Tongue (tissue), 3 donors: ENCODE results near the gene FAM162A. TPM values are rescaled to one million over a fixed set of nuclear protein-coding genes. Genes with fewer than 3 reads are reported as not detected.
"Not testable (repeated sequence)": the region's sequence is repeated elsewhere in the genome, so short reads cannot be mapped to it uniquely, and the experiment has no call there.

Source experiments
- DNase-seq: peaks from one replicate; pipeline ENCODE4 v3.0.0-alpha.2; 2015
- small RNA-seq: library from RNA; depleted of rRNA; stranded (forward); fragments of <200 nt; gene quantifications from one replicate; pipeline ENCODE3, GENCODE V24; 2014; ENCODE audit warnings: low replicate concordance
- total RNA-seq: library from RNA; depleted of rRNA; stranded (reverse); fragments of >200 nt; gene quantifications from one replicate; pipeline ENCODE4 v1.2.3, GENCODE V29; 2014

Gene FAM162A
- total RNA-seq, 1 donor from 2014 or later: 19.1 TPM

GRCh38 chr3:122421101-122421500 is 37.1 kb downstream of the FAM162A start:
- no peak for DNase-seq

DNA sequence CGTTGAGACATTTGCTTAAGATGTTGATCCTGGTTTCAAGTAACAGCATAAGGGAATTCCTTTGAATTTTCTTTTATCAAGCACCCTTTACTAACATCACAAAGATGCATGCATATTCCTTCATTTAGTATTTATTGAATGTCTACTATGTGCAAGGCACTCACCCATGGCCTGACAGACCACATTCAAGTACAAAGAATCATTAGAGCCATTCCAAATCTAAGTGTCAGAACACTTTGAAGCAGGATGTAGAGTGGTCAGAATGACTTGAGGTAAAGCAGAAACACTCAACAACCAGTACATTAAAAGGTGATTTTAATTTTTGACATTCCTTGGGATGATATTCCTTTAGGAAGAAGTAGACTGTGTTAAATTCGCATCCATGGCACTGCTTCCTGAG is 37.9 kb downstream of the FAM162A start:
- DNase-seq: no peak

DNA sequence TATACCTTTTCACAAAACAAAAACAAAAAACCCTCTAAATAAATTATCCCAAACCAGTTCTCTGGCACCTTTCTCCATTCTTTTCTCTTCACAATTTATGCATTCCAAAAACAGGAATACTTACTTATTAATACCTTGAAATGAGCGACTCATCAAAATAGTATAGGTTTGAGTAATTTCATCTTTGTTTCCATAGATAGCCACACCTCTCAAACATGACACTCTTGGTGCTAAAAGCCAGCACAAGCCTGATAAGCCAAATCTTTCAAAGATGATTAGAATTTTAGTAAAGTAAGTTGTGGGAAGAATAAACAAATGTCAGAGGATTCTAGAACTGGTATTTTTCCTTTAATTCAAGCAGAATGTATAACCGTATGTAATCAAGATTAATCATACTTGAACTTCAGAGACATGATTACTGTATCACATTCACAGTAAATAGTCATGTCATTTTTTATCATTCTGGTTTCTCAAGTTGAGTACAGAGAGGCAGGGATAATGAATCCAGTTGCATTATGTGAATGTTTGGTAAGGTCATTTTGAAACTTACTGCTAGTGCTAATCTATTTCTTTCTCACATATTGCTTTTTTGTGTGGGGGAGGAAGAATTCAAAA is 44.0 kb downstream of the FAM162A start:
- no peak for DNase-seq

GRCh38 chr3:122430371-122430770 is 46.4 kb downstream of the FAM162A start:
- no peak for DNase-seq

- no peak for DNase-seq
These were observed 52.0 kb downstream of the FAM162A start for GRCh38 chr3:122435950-122436349.

- DNase-seq: no peak
These were observed 59.1 kb downstream of the FAM162A start for GRCh38 chr3:122443090-122443489.

DNA sequence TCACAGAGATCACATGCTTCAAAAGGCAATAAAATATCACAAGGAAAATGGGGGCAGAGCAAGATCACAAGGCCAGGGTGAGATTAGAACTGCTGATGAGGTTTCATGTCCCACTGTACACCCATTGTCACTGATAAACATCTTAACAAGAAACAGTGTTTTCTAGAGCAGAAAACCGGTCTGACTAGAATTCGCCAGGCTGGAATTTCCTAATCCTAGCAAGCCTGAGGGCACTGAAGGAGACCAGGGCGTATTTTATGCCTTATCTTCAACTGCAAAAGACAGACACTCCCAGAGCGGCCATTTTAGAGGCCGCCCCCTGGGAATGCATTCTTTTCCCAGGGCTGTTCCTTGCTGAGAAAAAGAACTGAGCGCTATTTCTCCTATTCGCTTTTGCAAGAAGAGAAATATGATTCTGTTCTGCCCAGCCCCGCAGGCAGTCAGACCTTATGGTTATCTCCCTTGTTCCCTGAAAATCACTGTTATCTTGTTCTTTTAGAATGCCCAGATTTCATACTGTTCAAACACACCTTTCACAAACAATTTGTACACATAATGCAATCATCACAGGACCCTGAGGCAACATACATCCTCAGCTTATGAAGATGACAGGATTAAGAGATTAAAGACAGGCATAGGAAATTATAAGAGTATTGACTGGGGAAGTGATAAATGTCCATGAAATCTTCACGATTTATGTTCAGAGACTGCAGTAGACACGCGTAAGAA is 59.9 kb downstream of the FAM162A start:
- not testable (repeated sequence) for DNase-seq

DNA sequence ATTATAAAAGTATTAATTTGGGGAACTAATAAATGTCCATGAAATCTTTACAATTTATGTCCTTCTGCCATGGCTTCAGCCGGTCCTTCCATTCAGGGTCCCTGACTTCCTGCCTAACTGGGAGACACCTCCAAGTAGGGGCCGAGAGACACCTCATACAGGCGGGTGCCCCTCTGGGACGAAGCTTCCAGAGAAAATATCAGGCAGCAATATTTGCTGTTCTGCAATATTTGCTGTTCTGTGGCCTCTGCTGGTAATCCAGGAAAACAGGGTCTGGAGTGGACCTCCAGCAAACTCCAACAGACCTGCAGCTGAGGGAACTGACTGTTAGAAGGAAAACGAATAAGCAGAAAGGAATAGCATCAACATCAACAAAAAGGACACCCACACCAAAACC is 60.5 kb downstream of the FAM162A start:
- not testable (repeated sequence) for DNase-seq

GRCh38 chr3:122448218-122448617 is 64.2 kb downstream of the FAM162A start:
- not testable (repeated sequence) for DNase-seq

- DNase-seq: no peak
These were observed 67.4 kb downstream of the FAM162A start for GRCh38 chr3:122451371-122451770.

DNA sequence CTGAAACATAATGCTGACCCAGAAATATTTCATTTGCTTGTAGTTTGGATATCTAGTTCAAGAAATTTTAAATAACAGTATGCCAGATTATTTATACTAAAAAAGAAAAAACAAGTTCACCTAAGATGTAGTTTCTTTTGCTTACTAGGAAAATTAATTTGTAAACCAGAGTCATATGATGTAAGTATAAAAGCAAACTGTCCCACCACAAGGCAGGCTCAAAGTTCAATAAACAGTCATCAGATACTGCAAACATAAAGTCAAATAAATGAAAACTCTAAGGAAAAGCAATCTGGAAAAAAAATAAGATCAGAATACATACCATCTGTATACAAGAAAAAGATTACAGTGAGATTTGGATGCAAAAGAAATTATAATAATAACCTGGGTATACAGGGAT is 72.1 kb downstream of the FAM162A start:
- DNase-seq: no peak

DNA sequence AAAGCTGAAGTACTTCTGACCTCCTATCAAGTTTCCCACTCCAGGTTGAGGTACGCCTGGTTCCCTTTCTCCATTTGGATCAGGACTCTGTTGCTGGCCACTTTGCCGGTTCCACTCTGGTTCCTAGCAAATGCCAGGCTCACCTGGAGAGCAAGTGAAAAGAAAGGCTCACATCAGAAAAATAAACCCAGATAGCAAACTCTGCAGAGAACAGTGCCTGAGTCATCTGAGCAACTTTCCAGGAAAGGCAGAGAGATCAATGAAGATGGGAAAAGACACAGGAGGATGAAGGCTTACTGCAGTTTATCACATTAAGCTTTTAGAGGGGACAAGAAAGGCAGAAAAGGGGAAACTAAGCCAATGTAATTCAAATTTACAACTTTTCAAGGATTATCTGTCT is 73.7 kb downstream of the FAM162A start:
- no peak for DNase-seq

DNA sequence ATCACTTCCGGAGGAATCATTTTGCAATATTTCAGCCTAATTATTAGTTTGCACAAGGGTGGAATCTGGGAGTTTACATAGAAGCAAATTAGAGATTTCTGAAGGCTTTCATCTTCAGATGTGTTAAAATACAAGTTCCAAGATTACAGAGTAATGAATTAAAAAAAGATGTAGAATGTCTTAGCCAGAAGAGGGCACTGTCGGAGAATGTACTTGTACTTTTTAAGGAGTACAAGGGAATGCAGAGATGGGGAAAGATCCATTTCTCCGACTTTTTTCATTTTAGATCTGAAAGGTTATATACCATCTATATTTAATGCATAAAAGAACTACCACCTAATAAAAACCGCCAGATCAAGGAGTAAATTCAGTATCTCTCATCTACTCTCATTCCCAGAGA is 75.0 kb downstream of the FAM162A start:
- peak; percentile 42 for DNase-seq

DNA sequence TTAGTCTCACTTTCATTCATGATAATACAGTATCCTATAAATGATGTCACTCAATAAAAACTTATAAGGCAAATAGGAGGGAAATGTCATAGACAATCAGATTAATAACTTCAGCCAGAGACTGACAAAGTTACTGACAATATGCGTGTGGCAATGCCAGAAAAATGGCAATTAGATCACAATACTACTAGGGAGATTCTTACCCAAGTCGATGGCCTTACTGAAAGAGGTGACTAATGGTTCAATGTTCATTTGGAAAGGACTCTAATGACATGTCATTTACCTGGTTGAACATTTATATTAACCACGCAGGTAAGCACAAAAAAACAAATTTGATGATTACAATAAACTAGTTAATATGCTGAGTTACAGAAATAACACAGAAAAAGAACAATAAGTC is 77.8 kb downstream of the FAM162A start:
- DNase-seq: no peak

Small RNA genes lying within 50 kb of the gene (small RNA-seq; reads per million reads assigned to genes)
- gene AC083798.1: not detected

Other genes starting within 250 kb of the FAM162A start
- gene CASR, start 200.5 kb upstream of the FAM162A start, total RNA-seq: not detected
- gene CSTA, start 58.9 kb upstream of the FAM162A start, total RNA-seq: 17.0 TPM
- gene MIX23, start 951 bp upstream of the FAM162A start, total RNA-seq: 19.7 TPM
- gene WDR5B, start 31.9 kb downstream of the FAM162A start, total RNA-seq: 5.0 TPM
- gene KPNA1, start 130.8 kb downstream of the FAM162A start, total RNA-seq: 42.6 TPM
- gene PARP9, start 180.1 kb downstream of the FAM162A start, total RNA-seq: 20.4 TPM
- 14.5 TPM for gene DTX3L, start 180.2 kb downstream of the FAM162A start, total RNA-seq
- 1.1 TPM for gene PARP15, start 193.5 kb downstream of the FAM162A start, total RNA-seq